Measurements from ENCODE around the gene FOXE1. TPM values are rescaled to one million over a fixed set of nuclear protein-coding genes. Genes with fewer than 3 reads are reported as not detected.

The FOXE1 gene
- not detected in 2 replicates for total RNA-seq
- 0.01 and 2.0 TPM in 2 replicates for polyA plus RNA-seq
- 2.9 TPM in 1 of 2 replicates, not detected in the other for polyA plus RNA-seq (2012)
- polyA minus RNA-seq (ENCODE audit: low replicate concordance): 2.1 TPM in 1 of 2 replicates, not detected in the other

- no peak within 1 kb of the TSS for H2AFZ ChIP-seq (ENCODE audit: low read length)
- no peaks in the 10 kb centered on the region for H3K36me3 ChIP-seq (ENCODE audit: control insufficient read depth, insufficient read depth, low read length)
- DNase-seq (ENCODE audit: low read depth in 2 of 2): no peak
- H3K4me2 ChIP-seq (ENCODE audit: extremely low read depth, insufficient read depth, low read length): no peak within 1 kb of the TSS
- no peaks in the 10 kb centered on the region for H3K4me1 ChIP-seq (ENCODE audit: control insufficient read depth, extremely low read depth, insufficient read depth, low read length)
- H4K20me1 ChIP-seq (ENCODE audit: control insufficient read depth, extremely low read depth, insufficient read depth, low read length): no peaks in the 10 kb centered on the region
- TF ChIP-seq CTCF (conservative IDR thresholded peaks at IDR 0.05 in 1 of 2, IDR thresholded peaks at IDR 0.05 in 1 of 2; ENCODE audit: low read depth in 1 of 2, low read length in 2 of 2) (no peak), EZH2 (IDR thresholded peaks at IDR 0.05; ENCODE audit: low read length, missing control alignments) (peak; percentile 93)
- peaks cover 83% of the 10 kb centered on the region for H3K27me3 ChIP-seq (ENCODE audit: control insufficient read depth, insufficient read depth, low read length)
- peak within 1 kb of the TSS; percentile 4 for H3K9ac ChIP-seq (ENCODE audit: insufficient read depth, low read length)
- peak within 1 kb of the TSS in 1 of 4 experiments; percentile 28 for H3K4me3 ChIP-seq (replicated peaks in 1 of 4; ENCODE audit: control extremely low read depth in 1 of 4, insufficient read depth in 1 of 4, low read depth in 3 of 4, low read length in 4 of 4)
- H3K79me2 ChIP-seq (ENCODE audit: control insufficient read depth, insufficient read depth, low read length): no peaks in the 10 kb centered on the region
- H3K9me3 ChIP-seq (ENCODE audit: control insufficient read depth, insufficient read depth, low read depth, low read length): no peaks in the 10 kb centered on the region
- H3K27ac ChIP-seq (ENCODE audit: insufficient read depth, low read length): no peak within 1 kb of the TSS
Observed at GRCh38 chr9:97853056-97853843, at the start of gene FOXE1. Gene FOXE1, plus strand, starts transcription at chr9:97853226. Its CDS starts 689 bp downstream, at chr9:97853915.

- H3K4me1 ChIP-seq (ENCODE audit: control insufficient read depth, extremely low read depth, insufficient read depth, low read length): no peaks in the 10 kb centered on the region
- no peaks in the 10 kb centered on the region for H3K36me3 ChIP-seq (ENCODE audit: control insufficient read depth, insufficient read depth, low read length)
- no peak for DNase-seq (ENCODE audit: low read depth in 2 of 2)
- no peak overlapping the region for H3K4me3 ChIP-seq (replicated peaks in 1 of 4; ENCODE audit: control extremely low read depth in 1 of 4, insufficient read depth in 1 of 4, low read depth in 3 of 4, low read length in 4 of 4)
- no peak overlapping the region for H2AFZ ChIP-seq (ENCODE audit: low read length)
- H3K27me3 ChIP-seq (ENCODE audit: control insufficient read depth, insufficient read depth, low read length): peaks cover 8% of the 10 kb centered on the region
- no peaks in the 10 kb centered on the region for H3K79me2 ChIP-seq (ENCODE audit: control insufficient read depth, insufficient read depth, low read length)
- TF ChIP-seq EZH2 (IDR thresholded peaks at IDR 0.05; ENCODE audit: low read length, missing control alignments) (no peak), CTCF (conservative IDR thresholded peaks at IDR 0.05 in 1 of 2, IDR thresholded peaks at IDR 0.05 in 1 of 2; ENCODE audit: low read depth in 1 of 2, low read length in 2 of 2) (no peak)
- H3K27ac ChIP-seq (ENCODE audit: insufficient read depth, low read length): no peak overlapping the region
- no peak overlapping the region for H3K9ac ChIP-seq (ENCODE audit: insufficient read depth, low read length)
- H3K9me3 ChIP-seq (ENCODE audit: control insufficient read depth, insufficient read depth, low read depth, low read length): no peaks in the 10 kb centered on the region
- H4K20me1 ChIP-seq (ENCODE audit: control insufficient read depth, extremely low read depth, insufficient read depth, low read length): no peaks in the 10 kb centered on the region
- H3K4me2 ChIP-seq (ENCODE audit: extremely low read depth, insufficient read depth, low read length): no peak overlapping the region
Observed at GRCh38 chr9:97804059-97804365, 49.0 kb upstream of the FOXE1 start.

GRCh38 chr9:97806721-97807120 is 46.3 kb upstream of the FOXE1 start:
- no peak overlapping the region for H2AFZ ChIP-seq (ENCODE audit: low read length)
- H4K20me1 ChIP-seq (ENCODE audit: control insufficient read depth, extremely low read depth, insufficient read depth, low read length): no peaks in the 10 kb centered on the region
- no peaks in the 10 kb centered on the region for H3K4me1 ChIP-seq (ENCODE audit: control insufficient read depth, extremely low read depth, insufficient read depth, low read length)
- no peak overlapping the region for H3K9ac ChIP-seq (ENCODE audit: insufficient read depth, low read length)
- H3K4me3 ChIP-seq (replicated peaks in 1 of 4; ENCODE audit: control extremely low read depth in 1 of 4, insufficient read depth in 1 of 4, low read depth in 3 of 4, low read length in 4 of 4): no peak overlapping the region
- peaks cover 8% of the 10 kb centered on the region for H3K27me3 ChIP-seq (ENCODE audit: control insufficient read depth, insufficient read depth, low read length)
- H3K36me3 ChIP-seq (ENCODE audit: control insufficient read depth, insufficient read depth, low read length): no peaks in the 10 kb centered on the region
- no peak overlapping the region for H3K27ac ChIP-seq (ENCODE audit: insufficient read depth, low read length)
- DNase-seq (ENCODE audit: low read depth in 2 of 2): no peak
- H3K79me2 ChIP-seq (ENCODE audit: control insufficient read depth, insufficient read depth, low read length): no peaks in the 10 kb centered on the region
- TF ChIP-seq EZH2 (IDR thresholded peaks at IDR 0.05; ENCODE audit: low read length, missing control alignments) (no peak), CTCF (conservative IDR thresholded peaks at IDR 0.05 in 1 of 2, IDR thresholded peaks at IDR 0.05 in 1 of 2; ENCODE audit: low read depth in 1 of 2, low read length in 2 of 2) (no peak)
- H3K9me3 ChIP-seq (ENCODE audit: control insufficient read depth, insufficient read depth, low read depth, low read length): no peaks in the 10 kb centered on the region
- H3K4me2 ChIP-seq (ENCODE audit: extremely low read depth, insufficient read depth, low read length): no peak overlapping the region

All from fibroblast of lung (primary cell).